GM12878 (cell line): ENCODE measurements around the gene RPL38. TPM values are rescaled to one million over a fixed set of nuclear protein-coding genes. Genes with fewer than 3 reads are reported as not detected.

Source experiments
- ATAC-seq: fragments of 200-7000 bp; cut with Tn5 transposase; 3 replicates; pipeline ENCODE4 v1.9.1; 2020; ENCODE audit warnings: mild to moderate bottlenecking, moderate library complexity
- BruUV-seq: library from RNA; stranded (reverse); fragments of 400-500 nt; replicated peaks from 2 replicates; lab custom pipeline; 2021; lab: Mats Ljungman, UMichigan
- CTCF ChIA-PET: fragments of 300-600 bp; sonication (Branson Sonifier 250); formaldehyde crosslinking; extraction: SDS; loops from one replicate; lab custom pipeline; 2021; ENCODE audit warnings: inconsistent platforms; lab: Yijun Ruan, JAX
- POLR2A ChIA-PET: fragments of 350-600 bp; formaldehyde crosslinking; extraction: SDS; loops from one replicate; lab custom pipeline; 2021; ENCODE audit warnings: inconsistent platforms; lab: Charles Lee
- RAD21 ChIA-PET: fragments of 300-600 bp; sonication (Branson Sonifier 250); formaldehyde crosslinking; loops from one replicate; lab custom pipeline; 2023; ENCODE audit warnings: antibody characterized with exemption; ENCODE audit not compliant: unreplicated experiment; lab: Charles Lee
- SMC1A ChIA-PET: fragments of 300-600 bp; sonication (Branson Sonifier 250); formaldehyde crosslinking; loops from one replicate; lab custom pipeline; 2023; ENCODE audit not compliant: unreplicated experiment, uncharacterized antibody; lab: Charles Lee
- DNase-seq: peaks from one replicate; pipeline ENCODE4 v3.0.0-alpha.2; 2011; ENCODE audit warnings: low read depth, low spot score
- FAIRE-seq: peaks from 3 replicates; lab custom pipeline; 2011; peaks lifted over from hg19 to GRCh38; lab: Jason Lieb, UNC
- H2AFZ ChIP-seq: 2 replicates; pipeline ENCODE4 v1.6.0; 2011; ENCODE audit warnings: low read depth, low read length, control low read depth; ENCODE audit not compliant: control insufficient read depth
- H3K27ac ChIP-seq: 2 replicates; pipeline ENCODE4 v1.5.1; 2011; ENCODE audit warnings: control low read depth; ENCODE audit not compliant: control insufficient read depth, insufficient read depth
- H3K27me3 ChIP-seq, 2 experiments: replicated peaks in 1 of 2; 2 replicates each; pipeline versions ENCODE4 v1.6.0 to v1.6.1; 2011; ENCODE audit warnings: low read length in 1 of 2; ENCODE audit not compliant: control insufficient read depth in 2 of 2, insufficient read depth in 2 of 2
- H3K36me3 ChIP-seq, 2 experiments: 2 replicates each; pipeline ENCODE4 v1.5.1; 2011; ENCODE audit warnings: low read length in 1 of 2; ENCODE audit not compliant: control insufficient read depth in 2 of 2, insufficient read depth in 2 of 2
- H3K4me1 ChIP-seq: 2 replicates; pipeline ENCODE4 v1.6.1; 2011; ENCODE audit warnings: mild to moderate bottlenecking, low read length, moderate library complexity, mixed read lengths; ENCODE audit not compliant: control insufficient read depth, insufficient read depth
- H3K4me2 ChIP-seq: 2 replicates; pipeline ENCODE4 v1.6.0; 2011; ENCODE audit warnings: control low read depth; ENCODE audit not compliant: control insufficient read depth, insufficient read depth
- H3K4me3 ChIP-seq: fragments of 200-600 bp; sonication (generic); 2 replicates; pipeline ENCODE4 v1.5.1; 2016
- H3K79me2 ChIP-seq: 2 replicates; pipeline ENCODE4 v1.6.0; 2011; ENCODE audit warnings: low read length; ENCODE audit not compliant: control insufficient read depth, insufficient read depth
- H3K9ac ChIP-seq: 2 replicates; pipeline ENCODE4 v1.8.0; 2011; ENCODE audit warnings: low read length, control low read depth, mixed read lengths; ENCODE audit not compliant: control insufficient read depth, insufficient read depth
- H3K9me3 ChIP-seq: replicated peaks from 3 replicates; pipeline ENCODE4 v1.5.1; 2011; ENCODE audit warnings: mild to moderate bottlenecking, low read length; ENCODE audit not compliant: control insufficient read depth, insufficient read depth
- H4K20me1 ChIP-seq: 2 replicates; pipeline ENCODE4 v1.6.0; 2011; ENCODE audit not compliant: control insufficient read depth, insufficient read depth
- CBX5 ChIP-seq: sonication (generic); IDR thresholded peaks from 2 replicates; pipeline ENCODE4 v1.6.1; 2016; ENCODE audit warnings: low read depth, moderate library complexity, mild to moderate bottlenecking, inconsistent platforms
- NBN ChIP-seq: fragments of 450-650 bp; IDR thresholded peaks from 2 replicates; pipeline ENCODE4 v1.6.1; 2016
- NFXL1 ChIP-seq: fragments of 450-650 bp; IDR thresholded peaks from 2 replicates; pipeline ENCODE4 v1.6.1; 2017; ENCODE audit warnings: antibody characterized with exemption, mild to moderate bottlenecking, borderline replicate concordance
- NFYA ChIP-seq: IDR thresholded peaks from 2 replicates; pipeline ENCODE4 v1.6.1; 2011; ENCODE audit warnings: low read depth, mild to moderate bottlenecking, low read length, improper control_type of control experiment, borderline replicate concordance
- SMAD5 ChIP-seq: IDR thresholded peaks from 2 replicates; pipeline ENCODE4 v1.6.1; 2016; ENCODE audit warnings: antibody characterized with exemption, low read depth
- SREBF2 ChIP-seq: IDR thresholded peaks from 2 replicates; pipeline ENCODE4 v1.6.1; 2012; ENCODE audit warnings: mild to moderate bottlenecking, low read length
- ZNF622 ChIP-seq: fragments of 450-650 bp; IDR thresholded peaks from 2 replicates; pipeline ENCODE4 v1.6.1; 2017; ENCODE audit warnings: mild to moderate bottlenecking, inconsistent platforms
- WGBS: methylation state at CpG from one replicate; pipeline ENCODE4 v1.1.6; 2016; ENCODE audit warnings: low lambda C conversion rate; ENCODE audit not compliant: insufficient replicate concordance, insufficient coverage; ENCODE audit errors: missing lambda C conversion rate; 5-methylcytosine and 5-hydroxymethylcytosine counted together
- in situ Hi-C: fragments of 300-500 bp; cut with MboI; formaldehyde crosslinking; loops from 9 replicates; pipeline ENCODE4 v1.14.3; 2018; ENCODE audit warnings: mixed read lengths
- intact Hi-C: fragments of 100-400 bp; cut with micrococcal nuclease; formaldehyde crosslinking; loops from one replicate; pipeline ENCODE4 v1.14.2; 2022; ENCODE audit not compliant: unreplicated experiment
- polyA plus RNA-seq, 11 experiments: library from polyadenylated mRNA; depleted of rRNA in 4 of 11; unstranded in 6 of 11; stranded (reverse) in 5 of 11; fragments of >200 nt; fragmentation: Nextera tagmentation in 4 of 11; fragmentation: Illumina TruSeq in 1 of 11; extraction: Ambion mirVana in 4 of 11; extraction: Trizol in 1 of 11; gene quantifications; 1 replicate in 1 of 11; 2 replicates in 10 of 11; pipeline versions ENCODE4 v1.2.1 to v1.2.3, GENCODE V29; 2011 to 2016; ENCODE audit warnings: inconsistent platforms in 2 of 11, missing spikeins in 2 of 11, low read depth in 1 of 11
- total RNA-seq, 4 experiments: library from RNA; depleted of rRNA in 3 of 4; stranded (reverse); fragments of >200 nt in 3 of 4; fragmentation: Illumina TruSeq in 1 of 4; extraction: Trizol in 1 of 4; gene quantifications; 2 replicates each; pipeline versions ENCODE4 v1.2.1 to v1.2.3, GENCODE V29; 2013 to 2021
- TF ChIP-seq, protein P1 (sequence below): fragments of 450-650 bp; IDR thresholded peaks from 2 replicates; pipeline ENCODE4 v1.6.1; 2017; ENCODE audit warnings: mild to moderate bottlenecking, low read depth, inconsistent platforms; ENCODE audit not compliant: poor library complexity, severe bottlenecking
- TF ChIP-seq, protein P2 (sequence below): fragments of 450-650 bp; IDR thresholded peaks from 2 replicates; pipeline ENCODE4 v1.6.1; 2017; ENCODE audit warnings: mild to moderate bottlenecking
- TF ChIP-seq, protein P3 (sequence below): IDR thresholded peaks from 2 replicates; pipeline ENCODE4 v1.6.1; 2012; ENCODE audit warnings: low read depth, low read length, improper control_type of control experiment

The RPL38 gene
- total and polyA plus RNA-seq, 10 of the 15 experiments (the other 5 are each of a cell fraction or from before 2014, with no cell fraction given), result 1,318 to 4,938 (median 2,673) TPM

DNA sequence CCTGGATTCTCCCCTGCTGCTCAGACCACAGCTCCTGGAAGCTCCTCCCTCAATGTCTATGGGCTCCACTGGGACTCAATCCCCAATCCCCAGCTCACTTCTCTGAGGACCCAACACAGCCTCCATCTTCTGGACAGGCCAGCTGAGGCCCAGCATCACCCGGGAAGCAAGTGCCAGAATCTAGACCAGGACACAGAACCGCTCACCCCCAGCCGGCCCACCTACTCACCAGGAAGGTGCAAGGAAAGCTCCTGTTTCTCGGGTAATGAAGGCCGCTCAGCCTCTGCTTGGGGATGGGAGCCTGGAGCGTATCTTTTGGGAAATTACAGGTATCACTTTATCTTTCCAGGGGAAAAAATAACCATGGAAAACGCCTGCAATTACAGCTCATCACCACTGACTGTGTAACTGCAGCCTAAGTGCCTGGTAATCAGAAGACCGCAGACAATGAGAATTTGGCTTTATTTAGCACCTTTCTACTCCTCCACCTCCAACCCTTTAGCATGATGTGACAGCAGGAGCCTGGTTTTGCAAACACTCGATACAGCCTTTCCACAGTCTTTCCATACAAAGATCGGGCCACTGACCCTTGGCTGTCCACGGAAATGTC is 49.6 kb upstream of the RPL38 start (continued):
- TF ChIP-seq, protein P1, sequence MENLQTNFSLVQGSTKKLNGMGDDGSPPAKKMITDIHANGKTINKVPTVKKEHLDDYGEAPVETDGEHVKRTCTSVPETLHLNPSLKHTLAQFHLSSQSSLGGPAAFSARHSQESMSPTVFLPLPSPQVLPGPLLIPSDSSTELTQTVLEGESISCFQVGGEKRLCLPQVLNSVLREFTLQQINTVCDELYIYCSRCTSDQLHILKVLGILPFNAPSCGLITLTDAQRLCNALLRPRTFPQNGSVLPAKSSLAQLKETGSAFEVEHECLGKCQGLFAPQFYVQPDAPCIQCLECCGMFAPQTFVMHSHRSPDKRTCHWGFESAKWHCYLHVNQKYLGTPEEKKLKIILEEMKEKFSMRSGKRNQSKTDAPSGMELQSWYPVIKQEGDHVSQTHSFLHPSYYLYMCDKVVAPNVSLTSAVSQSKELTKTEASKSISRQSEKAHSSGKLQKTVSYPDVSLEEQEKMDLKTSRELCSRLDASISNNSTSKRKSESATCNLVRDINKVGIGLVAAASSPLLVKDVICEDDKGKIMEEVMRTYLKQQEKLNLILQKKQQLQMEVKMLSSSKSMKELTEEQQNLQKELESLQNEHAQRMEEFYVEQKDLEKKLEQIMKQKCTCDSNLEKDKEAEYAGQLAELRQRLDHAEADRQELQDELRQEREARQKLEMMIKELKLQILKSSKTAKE, result no peak
- no peak for TF ChIP-seq NBN
- no peak for TF ChIP-seq SREBF2
- TF ChIP-seq NFYA, result no peak
- TF ChIP-seq, protein P2, sequence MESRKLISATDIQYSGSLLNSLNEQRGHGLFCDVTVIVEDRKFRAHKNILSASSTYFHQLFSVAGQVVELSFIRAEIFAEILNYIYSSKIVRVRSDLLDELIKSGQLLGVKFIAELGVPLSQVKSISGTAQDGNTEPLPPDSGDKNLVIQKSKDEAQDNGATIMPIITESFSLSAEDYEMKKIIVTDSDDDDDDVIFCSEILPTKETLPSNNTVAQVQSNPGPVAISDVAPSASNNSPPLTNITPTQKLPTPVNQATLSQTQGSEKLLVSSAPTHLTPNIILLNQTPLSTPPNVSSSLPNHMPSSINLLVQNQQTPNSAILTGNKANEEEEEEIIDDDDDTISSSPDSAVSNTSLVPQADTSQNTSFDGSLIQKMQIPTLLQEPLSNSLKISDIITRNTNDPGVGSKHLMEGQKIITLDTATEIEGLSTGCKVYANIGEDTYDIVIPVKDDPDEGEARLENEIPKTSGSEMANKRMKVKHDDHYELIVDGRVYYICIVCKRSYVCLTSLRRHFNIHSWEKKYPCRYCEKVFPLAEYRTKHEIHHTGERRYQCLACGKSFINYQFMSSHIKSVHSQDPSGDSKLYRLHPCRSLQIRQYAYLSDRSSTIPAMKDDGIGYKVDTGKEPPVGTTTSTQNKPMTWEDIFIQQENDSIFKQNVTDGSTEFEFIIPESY, result no peak

DNA sequence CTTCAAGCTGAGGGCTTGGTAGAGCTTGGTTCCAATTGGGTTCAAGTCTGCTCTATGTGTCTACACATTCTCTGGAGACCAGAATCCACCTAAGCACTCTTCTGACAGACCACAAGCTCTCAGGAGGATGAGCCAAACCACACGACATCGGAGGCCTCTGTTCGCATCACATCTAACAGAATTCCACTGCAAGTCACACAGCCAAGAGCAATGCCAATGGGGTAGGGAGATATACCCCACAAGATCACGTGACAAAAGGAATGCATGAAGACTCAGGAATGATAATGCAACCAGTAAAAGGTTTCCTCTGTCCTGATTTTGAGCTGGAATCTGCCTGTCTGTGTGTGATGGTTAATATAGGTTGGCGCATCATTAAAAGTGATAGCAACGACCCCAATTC is 46.6 kb upstream of the RPL38 start:
- Histone ChIP-seq H3K4me1 (no peaks in the 10 kb centered on the region), H3K27ac (no peak overlapping the region), H3K79me2 (no peaks in the 10 kb centered on the region), H3K36me3 (no peaks in the 10 kb centered on the region), H3K4me2 (no peak overlapping the region), H3K9ac (no peak overlapping the region), H4K20me1 (no peaks in the 10 kb centered on the region), H2AFZ (no peak overlapping the region), H3K27me3 (no peaks in the 10 kb centered on the region; a peak in 1 of 4 replicates), H3K9me3 (no peaks in the 10 kb centered on the region; the same call in 2 of the 3 replicates), H3K4me3 (no peak overlapping the region)
- ChIA-PET POLR2A (no interaction called here), RAD21 (no interaction called here), CTCF (interaction anchor here (0.6 kb wide), 1 partner anchor 9 kb away, joined by 3 read pairs; no protein-coding TSS in a partner anchor), SMC1A (no interaction called here)
- DNase-seq (no peak), ATAC-seq (no peak), FAIRE-seq (no peak)
- no TSS peak for BruUV-seq
- TF ChIP-seq NFXL1 (no peak), SMAD5 (no peak), ZNF622 (no peak), CBX5 (no peak)
- TF ChIP-seq, protein P3, sequence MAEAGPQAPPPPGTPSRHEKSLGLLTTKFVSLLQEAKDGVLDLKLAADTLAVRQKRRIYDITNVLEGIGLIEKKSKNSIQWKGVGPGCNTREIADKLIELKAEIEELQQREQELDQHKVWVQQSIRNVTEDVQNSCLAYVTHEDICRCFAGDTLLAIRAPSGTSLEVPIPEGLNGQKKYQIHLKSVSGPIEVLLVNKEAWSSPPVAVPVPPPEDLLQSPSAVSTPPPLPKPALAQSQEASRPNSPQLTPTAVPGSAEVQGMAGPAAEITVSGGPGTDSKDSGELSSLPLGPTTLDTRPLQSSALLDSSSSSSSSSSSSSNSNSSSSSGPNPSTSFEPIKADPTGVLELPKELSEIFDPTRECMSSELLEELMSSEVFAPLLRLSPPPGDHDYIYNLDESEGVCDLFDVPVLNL, result no peak
- intact Hi-C loops (no loop called here), in situ Hi-C loops (no loop called here)
- WGBS, result 23% methylated on average over 6 of the region's 6 CpGs
